Panc1 (cell line): Measurements from ENCODE around the gene SDK2. TPM values are rescaled to one million over a fixed set of nuclear protein-coding genes. Genes with fewer than 3 reads are reported as not detected.

Source experiments
- ATAC-seq: fragments of 200-7000 bp; cut with Tn5 transposase; 2 replicates; pipeline ENCODE4 v1.9.1; 2020; ENCODE audit warnings: mild to moderate bottlenecking, moderate library complexity
- BruUV-seq: library from RNA; stranded (reverse); fragments of 400-500 nt; replicated peaks from 2 replicates; lab custom pipeline; 2021; lab: Mats Ljungman, UMichigan
- CTCF ChIA-PET: fragments of 300-600 bp; sonication (Branson Sonifier 250); formaldehyde crosslinking; loops from one replicate; lab custom pipeline; 2022; ENCODE audit warnings: antibody characterized with exemption; lab: Charles Lee
- POLR2A ChIA-PET: fragments of 300-600 bp; sonication (Branson Sonifier 250); formaldehyde crosslinking; loops from one replicate; lab custom pipeline; 2022; ENCODE audit warnings: antibody characterized with exemption; lab: Charles Lee
- DNase-seq: peaks from one replicate; pipeline ENCODE4 v3.0.0-alpha.2; 2010; ENCODE audit warnings: low read depth, low spot score
- H3K27ac ChIP-seq: 2 replicates; pipeline ENCODE4 v1.5.1; 2011; ENCODE audit warnings: mild to moderate bottlenecking, low read length, inconsistent platforms
- H3K27me3 ChIP-seq: fragments of 200-500 bp; sonication (Bioruptor generic); 2 replicates; pipeline ENCODE4 v1.6.0; 2014; ENCODE audit warnings: low read length, inconsistent platforms; ENCODE audit not compliant: control insufficient read depth, insufficient read depth
- H3K36me3 ChIP-seq: fragments of 200-500 bp; sonication (Bioruptor generic); 2 replicates; pipeline ENCODE4 v1.5.1; 2014; ENCODE audit warnings: inconsistent platforms, mild to moderate bottlenecking, low read length, moderate library complexity; ENCODE audit not compliant: control insufficient read depth, insufficient read depth
- H3K4me1 ChIP-seq: 2 replicates; pipeline ENCODE4 v1.5.1; 2011; ENCODE audit warnings: inconsistent platforms, mild to moderate bottlenecking, low read length, moderate library complexity; ENCODE audit not compliant: control insufficient read depth, insufficient read depth
- H3K4me3 ChIP-seq, 2 experiments: 2 replicates each; pipeline ENCODE4 v1.5.1; 2011 to 2012; ENCODE audit warnings: low read depth in 2 of 2, low read length in 2 of 2, mild to moderate bottlenecking in 2 of 2, inconsistent platforms in 1 of 2, moderate library complexity in 1 of 2
- H3K9me3 ChIP-seq: fragments of 200-500 bp; sonication (Bioruptor generic); 2 replicates; pipeline ENCODE4 v1.5.1; 2014; ENCODE audit warnings: low read depth, mild to moderate bottlenecking, inconsistent platforms, low read length, moderate library complexity; ENCODE audit not compliant: control insufficient read depth, insufficient read depth
- POLR2AphosphoS5 ChIP-seq: IDR thresholded peaks from 2 replicates; pipeline ENCODE4 v1.6.1; 2012; ENCODE audit warnings: mild to moderate bottlenecking, low read depth, low read length, moderate library complexity
- SIN3A ChIP-seq: IDR thresholded peaks from 2 replicates; pipeline ENCODE4 v1.6.1; 2012; ENCODE audit warnings: low read depth, mild to moderate bottlenecking, low read length, moderate library complexity, borderline replicate concordance; ENCODE audit not compliant: insufficient read depth
- TCF7L2 ChIP-seq: IDR thresholded peaks from 2 replicates; pipeline ENCODE4 v1.6.1; 2011; ENCODE audit warnings: mild to moderate bottlenecking, low read depth, low read length, inconsistent platforms
- in situ Hi-C: cut with HindIII; loops from 2 replicates; pipeline ENCODE4 v1.10.0; 2016; ENCODE audit warnings: low sequenced_read_pairs, low pct_unique_long_range_greater_than_20kb
- intact Hi-C: fragments of 100-400 bp; cut with micrococcal nuclease; formaldehyde crosslinking; loops from one replicate; pipeline ENCODE4 v1.10.0; 2022; ENCODE audit not compliant: unreplicated experiment
- total RNA-seq: library from RNA; stranded (reverse); gene quantifications from one replicate; pipeline ENCODE4 v1.2.1, GENCODE V29; 2021; ENCODE audit not compliant: unreplicated experiment
- TF ChIP-seq, protein P1 (sequence below), 2 experiments: IDR thresholded peaks; 2 replicates each; pipeline ENCODE4 v1.6.1; 2011 to 2012; ENCODE audit warnings: low read depth in 2 of 2, control low read depth in 1 of 2, low read length in 1 of 2, mild to moderate bottlenecking in 1 of 2, moderate library complexity in 1 of 2; ENCODE audit not compliant: insufficient read depth in 1 of 2
- TF ChIP-seq, protein P2 (sequence below): fragments of 450-650 bp; IDR thresholded peaks from 2 replicates; pipeline ENCODE4 v1.5.1; 2017; ENCODE audit warnings: mild to moderate bottlenecking

SDK2 gene
- total RNA-seq, 1 experiment from 2014 or later = 0.41 TPM

DNA sequence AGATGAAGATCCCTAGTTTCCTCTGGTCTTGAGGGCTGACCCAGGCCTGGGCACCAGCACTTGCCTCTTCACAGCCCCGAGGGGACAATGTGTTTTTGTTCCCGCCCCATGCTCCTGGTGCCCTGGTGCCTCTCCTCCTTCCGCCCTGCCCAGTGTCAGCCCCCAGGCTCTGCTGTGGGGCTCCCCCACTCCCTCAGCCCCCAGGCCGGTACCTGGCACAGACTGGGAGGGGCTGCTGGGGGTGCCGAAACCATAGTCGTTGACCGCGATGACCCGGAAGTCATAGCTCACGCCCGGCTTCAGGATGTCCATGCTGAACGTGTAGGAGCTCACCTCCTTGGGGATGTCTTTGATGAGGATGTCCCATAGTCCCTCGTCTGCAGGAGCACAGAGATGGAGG, 292.0 kb downstream of the SDK2 start:
- Histone ChIP-seq H3K27me3 (no peaks in the 10 kb centered on the region), H3K4me3 (no peak overlapping the region), H3K36me3 (no peaks in the 10 kb centered on the region), H3K9me3 (no peaks in the 10 kb centered on the region), H3K27ac (no peak overlapping the region), H3K4me1 (no peaks in the 10 kb centered on the region)
- TF ChIP-seq, protein P1, sequence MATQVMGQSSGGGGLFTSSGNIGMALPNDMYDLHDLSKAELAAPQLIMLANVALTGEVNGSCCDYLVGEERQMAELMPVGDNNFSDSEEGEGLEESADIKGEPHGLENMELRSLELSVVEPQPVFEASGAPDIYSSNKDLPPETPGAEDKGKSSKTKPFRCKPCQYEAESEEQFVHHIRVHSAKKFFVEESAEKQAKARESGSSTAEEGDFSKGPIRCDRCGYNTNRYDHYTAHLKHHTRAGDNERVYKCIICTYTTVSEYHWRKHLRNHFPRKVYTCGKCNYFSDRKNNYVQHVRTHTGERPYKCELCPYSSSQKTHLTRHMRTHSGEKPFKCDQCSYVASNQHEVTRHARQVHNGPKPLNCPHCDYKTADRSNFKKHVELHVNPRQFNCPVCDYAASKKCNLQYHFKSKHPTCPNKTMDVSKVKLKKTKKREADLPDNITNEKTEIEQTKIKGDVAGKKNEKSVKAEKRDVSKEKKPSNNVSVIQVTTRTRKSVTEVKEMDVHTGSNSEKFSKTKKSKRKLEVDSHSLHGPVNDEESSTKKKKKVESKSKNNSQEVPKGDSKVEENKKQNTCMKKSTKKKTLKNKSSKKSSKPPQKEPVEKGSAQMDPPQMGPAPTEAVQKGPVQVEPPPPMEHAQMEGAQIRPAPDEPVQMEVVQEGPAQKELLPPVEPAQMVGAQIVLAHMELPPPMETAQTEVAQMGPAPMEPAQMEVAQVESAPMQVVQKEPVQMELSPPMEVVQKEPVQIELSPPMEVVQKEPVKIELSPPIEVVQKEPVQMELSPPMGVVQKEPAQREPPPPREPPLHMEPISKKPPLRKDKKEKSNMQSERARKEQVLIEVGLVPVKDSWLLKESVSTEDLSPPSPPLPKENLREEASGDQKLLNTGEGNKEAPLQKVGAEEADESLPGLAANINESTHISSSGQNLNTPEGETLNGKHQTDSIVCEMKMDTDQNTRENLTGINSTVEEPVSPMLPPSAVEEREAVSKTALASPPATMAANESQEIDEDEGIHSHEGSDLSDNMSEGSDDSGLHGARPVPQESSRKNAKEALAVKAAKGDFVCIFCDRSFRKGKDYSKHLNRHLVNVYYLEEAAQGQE (IDR thresholded peaks at IDR 0.05; ENCODE audit: insufficient read depth in 1 of 2, low read depth in 2 of 2, low read length in 1 of 2) = no peak
- no peak for TF ChIP-seq TCF7L2
- TF ChIP-seq, protein P2, sequence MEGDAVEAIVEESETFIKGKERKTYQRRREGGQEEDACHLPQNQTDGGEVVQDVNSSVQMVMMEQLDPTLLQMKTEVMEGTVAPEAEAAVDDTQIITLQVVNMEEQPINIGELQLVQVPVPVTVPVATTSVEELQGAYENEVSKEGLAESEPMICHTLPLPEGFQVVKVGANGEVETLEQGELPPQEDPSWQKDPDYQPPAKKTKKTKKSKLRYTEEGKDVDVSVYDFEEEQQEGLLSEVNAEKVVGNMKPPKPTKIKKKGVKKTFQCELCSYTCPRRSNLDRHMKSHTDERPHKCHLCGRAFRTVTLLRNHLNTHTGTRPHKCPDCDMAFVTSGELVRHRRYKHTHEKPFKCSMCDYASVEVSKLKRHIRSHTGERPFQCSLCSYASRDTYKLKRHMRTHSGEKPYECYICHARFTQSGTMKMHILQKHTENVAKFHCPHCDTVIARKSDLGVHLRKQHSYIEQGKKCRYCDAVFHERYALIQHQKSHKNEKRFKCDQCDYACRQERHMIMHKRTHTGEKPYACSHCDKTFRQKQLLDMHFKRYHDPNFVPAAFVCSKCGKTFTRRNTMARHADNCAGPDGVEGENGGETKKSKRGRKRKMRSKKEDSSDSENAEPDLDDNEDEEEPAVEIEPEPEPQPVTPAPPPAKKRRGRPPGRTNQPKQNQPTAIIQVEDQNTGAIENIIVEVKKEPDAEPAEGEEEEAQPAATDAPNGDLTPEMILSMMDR = no peak
- no peak for TF ChIP-seq SIN3A
- TF ChIP-seq POLR2AphosphoS5 = no peak
- intact Hi-C loops = no loop called here
- in situ Hi-C loops = no loop called here
- ChIA-PET CTCF (no interaction called here), POLR2A (no interaction called here)
- DNase-seq (no peak), ATAC-seq (no peak)
- no TSS peak for BruUV-seq

DNA sequence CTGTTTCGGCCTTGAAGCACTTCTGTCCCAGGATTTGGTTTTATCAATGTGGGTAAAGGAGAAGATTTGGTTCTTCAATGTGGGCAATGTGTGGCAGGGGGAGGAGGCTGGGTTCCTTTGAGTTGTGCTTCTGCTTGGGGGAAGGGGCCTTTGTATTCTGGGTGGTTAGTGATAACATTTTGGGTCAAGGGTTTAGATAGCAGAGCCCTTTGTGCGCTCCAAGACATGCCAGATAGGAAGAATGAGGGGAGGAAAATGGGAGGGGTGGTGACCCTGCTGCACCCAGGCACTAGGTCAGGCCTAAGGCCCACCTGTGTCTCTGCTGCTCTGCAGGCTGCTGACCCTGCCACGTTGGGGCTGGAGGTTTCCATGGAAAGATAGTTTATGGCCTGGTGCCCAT, 292.5 kb downstream of the SDK2 start:
- Histone ChIP-seq H3K4me3 (no peak overlapping the region), H3K9me3 (no peaks in the 10 kb centered on the region), H3K4me1 (no peaks in the 10 kb centered on the region), H3K36me3 (no peaks in the 10 kb centered on the region), H3K27ac (no peak overlapping the region), H3K27me3 (no peaks in the 10 kb centered on the region)
- in situ Hi-C loops = no loop called here
- TF ChIP-seq, protein P1 (IDR thresholded peaks at IDR 0.05; ENCODE audit: insufficient read depth in 1 of 2, low read depth in 2 of 2, low read length in 1 of 2) = no peak
- TF ChIP-seq TCF7L2 = no peak
- TF ChIP-seq, protein P2 = no peak
- intact Hi-C loops = no loop called here
- no peak for ATAC-seq
- CTCF ChIA-PET = no interaction called here
- no TSS peak for BruUV-seq
- POLR2A ChIA-PET = no interaction called here
- DNase-seq = no peak
